ENCODE measurements around the gene OR8B12. TPM values are rescaled to one million over a fixed set of nuclear protein-coding genes. Genes with fewer than 3 reads are reported as not detected.

Gene OR8B12
- not detected in 2 replicates for total RNA-seq

DNA sequence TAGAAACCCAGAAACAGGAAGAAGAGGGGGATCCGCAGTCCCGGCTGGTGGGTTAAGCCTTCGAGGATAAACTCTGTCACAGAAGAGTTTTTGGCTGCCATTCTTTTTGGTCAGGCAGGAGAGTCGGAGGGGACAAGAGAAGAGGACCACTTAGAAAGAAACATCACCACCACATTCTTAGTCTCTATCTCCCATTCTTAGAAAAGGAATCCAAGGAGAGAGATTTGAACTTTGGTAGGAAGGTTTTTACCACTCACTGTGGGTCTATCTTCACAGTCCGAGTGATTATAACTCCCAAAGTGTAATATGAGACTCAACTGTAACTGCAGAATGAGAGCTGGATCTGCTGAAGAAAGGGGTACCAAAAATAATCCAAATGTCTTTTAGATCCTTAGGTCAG is at the start of gene OR8B12:
TSS of gene OR8B12 (minus strand) at position 101 of the 400 bp plus-strand sequence. CDS start at position 101, 0 bp downstream.

GRCh38 chr11:124569697-124570096 is 26.2 kb upstream of the OR8B12 start, which contains the start of gene OR8A1:
Gene OR8A1, plus strand, starts transcription at chr11:124569997. Its CDS starts 123 bp downstream, at chr11:124570120.

Other genes with a start within 250 kb of the OR8B12 start
- gene OR8D1, start 229.7 kb downstream of the OR8B12 start, total RNA-seq: not detected in 2 replicates
- not detected in 2 replicates for gene OR8D2, start 223.5 kb downstream of the OR8B12 start, total RNA-seq
- not detected in 2 replicates for gene OR8B2, start 159.2 kb downstream of the OR8B12 start, total RNA-seq
- not detected in 2 replicates for gene OR8B3, start 144.6 kb downstream of the OR8B12 start, total RNA-seq
- gene OR8B4, start 118.8 kb downstream of the OR8B12 start, total RNA-seq: not detected in 2 replicates
- not detected in 2 replicates for gene OR8B8, start 98.0 kb downstream of the OR8B12 start, total RNA-seq
- not detected in 2 replicates for gene OR8A1, start 26.3 kb upstream of the OR8B12 start, total RNA-seq
- gene PANX3, start 67.8 kb upstream of the OR8B12 start, total RNA-seq: not detected in 2 replicates
- gene TBRG1, start 79.2 kb upstream of the OR8B12 start, total RNA-seq: 17.8 and 24.1 TPM in 2 replicates
- 5.2 and 16.9 TPM in 2 replicates for gene SIAE, start 130.1 kb upstream of the OR8B12 start, total RNA-seq
- gene SPA17, start 130.2 kb upstream of the OR8B12 start, total RNA-seq: 4.2 and 12.9 TPM in 2 replicates
- 0.76 and 11.1 TPM in 2 replicates for gene NRGN, start 196.3 kb upstream of the OR8B12 start, total RNA-seq
- 0.13 TPM in 1 of 2 replicates, not detected in the other for gene VSIG2, start 208.6 kb upstream of the OR8B12 start, total RNA-seq
- 6.1 and 35.7 TPM in 2 replicates for gene ESAM, start 218.6 kb upstream of the OR8B12 start, total RNA-seq